Endothelial cell of umbilical vein (primary cell): Measurements from ENCODE around the gene IL3RA.
A peak's percentile ranks its signal among the peaks of the same experiment; 100 is the strongest.

Source experiments
- MAX ChIP-seq: IDR thresholded peaks from 2 replicates; pipeline ENCODE4 v1.6.1; 2011; ENCODE audit not compliant: insufficient read depth, insufficient read length
- TF ChIP-seq, protein P1 (sequence below), 2 donors: IDR thresholded peaks; 1 replicate in 1 of 2; 2 replicates in 1 of 2; pipeline ENCODE4 v1.5.1; 2011; ENCODE audit warnings: low read length in 2 of 2, mild to moderate bottlenecking in 2 of 2, moderate library complexity in 2 of 2, control low read depth in 1 of 2, inconsistent platforms in 1 of 2, low read depth in 1 of 2; ENCODE audit not compliant: insufficient read depth in 1 of 2; ENCODE audit errors: extremely low read depth in 1 of 2

GRCh38 chrX:1391707-1392375 is 55.3 kb downstream of the IL3RA start, which contains the start of gene SLC25A6:
- peak; percentile 91 for TF ChIP-seq MAX
- TF ChIP-seq, protein P1, sequence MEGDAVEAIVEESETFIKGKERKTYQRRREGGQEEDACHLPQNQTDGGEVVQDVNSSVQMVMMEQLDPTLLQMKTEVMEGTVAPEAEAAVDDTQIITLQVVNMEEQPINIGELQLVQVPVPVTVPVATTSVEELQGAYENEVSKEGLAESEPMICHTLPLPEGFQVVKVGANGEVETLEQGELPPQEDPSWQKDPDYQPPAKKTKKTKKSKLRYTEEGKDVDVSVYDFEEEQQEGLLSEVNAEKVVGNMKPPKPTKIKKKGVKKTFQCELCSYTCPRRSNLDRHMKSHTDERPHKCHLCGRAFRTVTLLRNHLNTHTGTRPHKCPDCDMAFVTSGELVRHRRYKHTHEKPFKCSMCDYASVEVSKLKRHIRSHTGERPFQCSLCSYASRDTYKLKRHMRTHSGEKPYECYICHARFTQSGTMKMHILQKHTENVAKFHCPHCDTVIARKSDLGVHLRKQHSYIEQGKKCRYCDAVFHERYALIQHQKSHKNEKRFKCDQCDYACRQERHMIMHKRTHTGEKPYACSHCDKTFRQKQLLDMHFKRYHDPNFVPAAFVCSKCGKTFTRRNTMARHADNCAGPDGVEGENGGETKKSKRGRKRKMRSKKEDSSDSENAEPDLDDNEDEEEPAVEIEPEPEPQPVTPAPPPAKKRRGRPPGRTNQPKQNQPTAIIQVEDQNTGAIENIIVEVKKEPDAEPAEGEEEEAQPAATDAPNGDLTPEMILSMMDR (IDR thresholded peaks at IDR 0.05; ENCODE audit: extremely low read depth in 1 of 2, insufficient read depth in 1 of 2, low read depth in 1 of 2, low read length in 2 of 2): peak in 1 of 2 donors; percentile 14
